Astrocyte (in vitro differentiated cells and primary cell): ENCODE data around the gene RUNX1.

Source experiments
- EZH2 ChIP-seq: IDR thresholded peaks from 2 replicates; pipeline ENCODE4 v1.6.1; 2012; ENCODE audit warnings: mild to moderate bottlenecking, low read length, inconsistent platforms; ENCODE audit not compliant: insufficient read depth
- TF ChIP-seq, protein P1 (sequence below): IDR thresholded peaks from 2 replicates; pipeline ENCODE4 v1.5.1; 2011; ENCODE audit warnings: low read depth, mild to moderate bottlenecking, inconsistent platforms, low read length, moderate library complexity; ENCODE audit not compliant: insufficient read depth

- TF ChIP-seq, protein P1, sequence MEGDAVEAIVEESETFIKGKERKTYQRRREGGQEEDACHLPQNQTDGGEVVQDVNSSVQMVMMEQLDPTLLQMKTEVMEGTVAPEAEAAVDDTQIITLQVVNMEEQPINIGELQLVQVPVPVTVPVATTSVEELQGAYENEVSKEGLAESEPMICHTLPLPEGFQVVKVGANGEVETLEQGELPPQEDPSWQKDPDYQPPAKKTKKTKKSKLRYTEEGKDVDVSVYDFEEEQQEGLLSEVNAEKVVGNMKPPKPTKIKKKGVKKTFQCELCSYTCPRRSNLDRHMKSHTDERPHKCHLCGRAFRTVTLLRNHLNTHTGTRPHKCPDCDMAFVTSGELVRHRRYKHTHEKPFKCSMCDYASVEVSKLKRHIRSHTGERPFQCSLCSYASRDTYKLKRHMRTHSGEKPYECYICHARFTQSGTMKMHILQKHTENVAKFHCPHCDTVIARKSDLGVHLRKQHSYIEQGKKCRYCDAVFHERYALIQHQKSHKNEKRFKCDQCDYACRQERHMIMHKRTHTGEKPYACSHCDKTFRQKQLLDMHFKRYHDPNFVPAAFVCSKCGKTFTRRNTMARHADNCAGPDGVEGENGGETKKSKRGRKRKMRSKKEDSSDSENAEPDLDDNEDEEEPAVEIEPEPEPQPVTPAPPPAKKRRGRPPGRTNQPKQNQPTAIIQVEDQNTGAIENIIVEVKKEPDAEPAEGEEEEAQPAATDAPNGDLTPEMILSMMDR = no peak
- TF ChIP-seq EZH2 = no peak
Observed at GRCh38 chr21:34771512-34772028, 277.5 kb downstream of the RUNX1 start.
